ENCODE measurements around the gene NCOA1. TPM values are rescaled to one million over a fixed set of nuclear protein-coding genes. Genes with fewer than 3 reads are reported as not detected.

NCOA1 gene
- polyA plus RNA-seq, 1 of the 3 experiments (the other 2 are of a cell fraction) = 10.7 TPM

- no peaks in the 10 kb centered on the region; the same call in 1 of the 2 replicates for H3K9me3 ChIP-seq
- no peaks in the 10 kb centered on the region for H3F3A ChIP-seq (replicated peaks; ENCODE audit: insufficient read depth)
- ChIA-PET CTCF (interaction anchor here (1.1 kb wide), 1 partner anchor 168 kb away, joined by 3 read pairs; no protein-coding TSS in a partner anchor), POLR2A (no interaction called here)
- H3K27me3 ChIP-seq (ENCODE audit: insufficient read depth) = no peaks in the 10 kb centered on the region
- H3K79me2 ChIP-seq (ENCODE audit: insufficient read depth) = no peaks in the 10 kb centered on the region; the same call in 1 of the 2 replicates
- no peak for DNase-seq
- peaks cover 0 to 3% of the 10 kb centered on the region in 2 experiments; a peak in 1 of 4 replicates for H3K4me1 ChIP-seq (ENCODE audit: control insufficient read depth in 1 of 2, insufficient read depth in 2 of 2, low read depth in 1 of 2, low read length in 1 of 2)
- no peak overlapping the region for H2AFZ ChIP-seq (ENCODE audit: low read depth)
- H3K4me2 ChIP-seq = no peak overlapping the region
- peaks cover 5 to 19% of the 10 kb centered on the region in 2 experiments for H3K36me3 ChIP-seq (replicated peaks in 1 of 2; ENCODE audit: control insufficient read depth in 1 of 2, insufficient read depth in 2 of 2, low read length in 1 of 2)
- no peak overlapping the region for H3K4me3 ChIP-seq (ENCODE audit: low read depth in 2 of 2, low read length in 1 of 2)
- TF ChIP-seq ELF1 (IDR thresholded peaks at IDR 0.05) = no peak
- TF ChIP-seq SMC3 (IDR thresholded peaks at IDR 0.05; ENCODE audit: low read depth, low read length) = no peak
- H3K9ac ChIP-seq = no peak overlapping the region
- no peaks in the 10 kb centered on the region for H4K20me1 ChIP-seq (ENCODE audit: insufficient read depth)
- 88% methylated on average over 2 of the region's 2 CpGs for WGBS (ENCODE audit: low lambda C conversion rate)
- H3K27ac ChIP-seq (ENCODE audit: low read depth in 2 of 2, low read length in 1 of 2) = no peak overlapping the region
- no peaks in the 10 kb centered on the region for H3K9me2 ChIP-seq
Observed at GRCh38 chr2:24559473-24560113, 68.5 kb downstream of the NCOA1 start.

GRCh38 chr2:24565537-24565936 is 74.5 kb downstream of the NCOA1 start:
- Histone ChIP-seq H3K9ac (no peak overlapping the region), H3F3A (replicated peaks; ENCODE audit: insufficient read depth) (no peaks in the 10 kb centered on the region), H3K9me3 (no peaks in the 10 kb centered on the region), H3K9me2 (no peaks in the 10 kb centered on the region), H3K79me2 (ENCODE audit: insufficient read depth) (no peaks in the 10 kb centered on the region), H4K20me1 (ENCODE audit: insufficient read depth) (no peaks in the 10 kb centered on the region), H2AFZ (ENCODE audit: low read depth) (no peak overlapping the region), H3K4me1 (ENCODE audit: control insufficient read depth in 1 of 2, insufficient read depth in 2 of 2, low read depth in 1 of 2, low read length in 1 of 2) (peaks cover 0 to 8% of the 10 kb centered on the region in 2 experiments; a peak in 2 of 4 replicates), H3K36me3 (replicated peaks in 1 of 2; ENCODE audit: control insufficient read depth in 1 of 2, insufficient read depth in 2 of 2, low read length in 1 of 2) (peaks cover 12 to 15% of the 10 kb centered on the region in 2 experiments), H3K4me2 (no peak overlapping the region), H3K27me3 (ENCODE audit: insufficient read depth) (no peaks in the 10 kb centered on the region), H3K4me3 (ENCODE audit: low read depth in 2 of 2, low read length in 1 of 2) (no peak overlapping the region; a peak in 1 of 4 replicates), H3K27ac (ENCODE audit: low read depth in 2 of 2, low read length in 1 of 2) (no peak overlapping the region)
- WGBS (ENCODE audit: low lambda C conversion rate) = 93% methylated on average over 8 of the region's 8 CpGs
- no peak for TF ChIP-seq JUND (IDR thresholded peaks at IDR 0.05)
- no peak for TF ChIP-seq TCF12 (IDR thresholded peaks at IDR 0.05)
- no peak for TF ChIP-seq USF1 (IDR thresholded peaks at IDR 0.05; ENCODE audit: borderline replicate concordance, low read depth)
- no peak for TF ChIP-seq ELF1 (IDR thresholded peaks at IDR 0.05)
- TF ChIP-seq TAF1 (IDR thresholded peaks at IDR 0.05; ENCODE audit: borderline replicate concordance, low read depth, low read length) = no peak
- TF ChIP-seq TEAD4 (IDR thresholded peaks at IDR 0.05; ENCODE audit: borderline replicate concordance, insufficient read depth) = no peak
- no peak for TF ChIP-seq RXRA (IDR thresholded peaks at IDR 0.05; ENCODE audit: borderline replicate concordance, low read depth)
- no peak for TF ChIP-seq GATA2 (CRISPR knock-in tag; IDR thresholded peaks at IDR 0.05)
- no peak for TF ChIP-seq SIN3A (IDR thresholded peaks at IDR 0.05; ENCODE audit: borderline replicate concordance, low read depth, low read length)
- no peak for TF ChIP-seq POLR2AphosphoS5 (IDR thresholded peaks at IDR 0.05; ENCODE audit: low read depth, low read length)
- TF ChIP-seq YY1 (IDR thresholded peaks at IDR 0.05; ENCODE audit: low read depth) = no peak
- no peak for TF ChIP-seq MAX (IDR thresholded peaks at IDR 0.05; ENCODE audit: low read depth)
- no peak for TF ChIP-seq USF2 (IDR thresholded peaks at IDR 0.05; ENCODE audit: borderline replicate concordance, low read depth, low read length)
- no peak for TF ChIP-seq NRF1 (IDR thresholded peaks at IDR 0.05; ENCODE audit: low read depth, low read length)
- no peak for TF ChIP-seq PBX3 (IDR thresholded peaks at IDR 0.05)
- no peak for TF ChIP-seq MEF2A (IDR thresholded peaks at IDR 0.05; ENCODE audit: borderline replicate concordance, low read depth)
- no peak for TF ChIP-seq CHD2 (IDR thresholded peaks at IDR 0.05; ENCODE audit: low read length, partially characterized antibody)
- TF ChIP-seq SMC3 (IDR thresholded peaks at IDR 0.05; ENCODE audit: low read depth, low read length) = no peak
- no peak for TF ChIP-seq REST (IDR thresholded peaks at IDR 0.05; ENCODE audit: low read depth, low read length)
- ChIA-PET POLR2A (interaction anchor here (1.0 kb wide), 1 partner anchor 227 kb away, joined by 3 read pairs; no protein-coding TSS in a partner anchor), CTCF (interaction anchor here (1.8 kb wide), 1 partner anchor 13 kb away, joined by 6 read pairs; no protein-coding TSS in a partner anchor)
- no peak for DNase-seq
